H1 (cell line): Measurements from ENCODE around the gene COLEC12. TPM values are rescaled to one million over a fixed set of nuclear protein-coding genes. Genes with fewer than 3 reads are reported as not detected.

Source experiments
- CTCF ChIA-PET: fragments of 300-600 bp; sonication (Branson Sonifier 250); formaldehyde crosslinking; loops from one replicate; lab custom pipeline; 2021; ENCODE audit not compliant: partially characterized antibody; lab: Charles Lee
- POLR2A ChIA-PET: fragments of 300-600 bp; sonication (Branson Sonifier 250); formaldehyde crosslinking; loops from one replicate; lab custom pipeline; 2021; ENCODE audit warnings: inconsistent platforms; ENCODE audit not compliant: partially characterized antibody; lab: Charles Lee
- DNase-seq, 2 experiments: peaks; one replicate each; pipeline versions ENCODE4 v3.0.0 to v3.0.0-alpha.2; 2010 to 2022; ENCODE audit warnings: low spot score in 2 of 2, low read depth in 1 of 2, mixed read lengths in 1 of 2
- FAIRE-seq: peaks from 2 replicates; lab custom pipeline; 2011; peaks lifted over from hg19 to GRCh38; lab: Jason Lieb, UNC
- H2AFZ ChIP-seq: 2 replicates; pipeline ENCODE4 v1.8.1; 2012; ENCODE audit warnings: low read length, inconsistent platforms
- H2AK5ac ChIP-seq: 2 replicates; pipeline ENCODE4 v1.6.1; 2013; ENCODE audit warnings: low read depth, low read length
- H2BK120ac ChIP-seq: replicated peaks from 2 replicates; pipeline ENCODE3; 2013; ENCODE audit warnings: low read depth, low read length, inconsistent platforms
- H2BK12ac ChIP-seq: 2 replicates; pipeline ENCODE4 v1.6.1; 2013; ENCODE audit warnings: low read depth, low read length
- H2BK15ac ChIP-seq: 2 replicates; pipeline ENCODE4 v1.6.1; 2013; ENCODE audit warnings: low read length
- H2BK20ac ChIP-seq: 2 replicates; pipeline ENCODE4 v1.6.1; 2013; ENCODE audit warnings: low read length
- H2BK5ac ChIP-seq: 2 replicates; pipeline ENCODE4 v1.6.1; 2013; ENCODE audit warnings: low read depth, low read length
- H3K14ac ChIP-seq: 2 replicates; pipeline ENCODE4 v1.6.1; 2013; ENCODE audit warnings: inconsistent platforms; ENCODE audit not compliant: insufficient read length
- H3K18ac ChIP-seq: 2 replicates; pipeline ENCODE4 v1.6.1; 2013; ENCODE audit warnings: low read length; ENCODE audit errors: extremely low read depth
- H3K23ac ChIP-seq: 2 replicates; pipeline ENCODE4 v1.6.1; 2013; ENCODE audit warnings: inconsistent platforms; ENCODE audit not compliant: insufficient read length
- H3K23me2 ChIP-seq: 2 replicates; pipeline ENCODE4 v1.6.1; 2013; ENCODE audit warnings: low read depth, low read length
- H3K27ac ChIP-seq: 2 replicates; pipeline ENCODE4 v1.6.1; 2011; ENCODE audit warnings: low read depth, low read length, inconsistent platforms
- H3K27me3 ChIP-seq, 4 experiments: replicated peaks in 1 of 4; 1 replicate in 1 of 4; 2 replicates in 3 of 4; pipeline versions ENCODE4 v1.6.1 to v1.8.1; 2011 to 2013; ENCODE audit warnings: low read length in 3 of 4, mild to moderate bottlenecking in 3 of 4, inconsistent platforms in 2 of 4, mixed read lengths in 2 of 4, moderate library complexity in 1 of 4; ENCODE audit not compliant: control insufficient read depth in 3 of 4, insufficient read depth in 3 of 4; ENCODE audit errors: extremely low read depth in 1 of 4
- H3K36me3 ChIP-seq, 4 experiments: 2 replicates each; pipeline versions ENCODE4 v1.6.1 to v1.8.1; 2011 to 2013; ENCODE audit warnings: mild to moderate bottlenecking in 4 of 4, low read length in 3 of 4, moderate library complexity in 2 of 4, control low read depth in 1 of 4, inconsistent platforms in 1 of 4; ENCODE audit not compliant: insufficient read depth in 4 of 4, control insufficient read depth in 2 of 4
- H3K4ac ChIP-seq: replicated peaks from 2 replicates; pipeline ENCODE3; 2013; ENCODE audit warnings: low read length, low read depth, mixed read lengths, inconsistent platforms; ENCODE audit not compliant: insufficient read length
- H3K4me1 ChIP-seq, 4 experiments: replicated peaks in 1 of 4; 1 replicate in 1 of 4; 2 replicates in 3 of 4; pipeline versions ENCODE4 v1.6.1 to v1.8.1; 2011 to 2013; ENCODE audit warnings: low read length in 3 of 4, inconsistent platforms in 2 of 4, mixed read lengths in 1 of 4; ENCODE audit not compliant: insufficient read depth in 4 of 4, control insufficient read depth in 3 of 4
- H3K4me2 ChIP-seq, 2 experiments: 2 replicates each; pipeline versions ENCODE4 v1.6.1 to v1.8.1; 2011 to 2013; ENCODE audit warnings: low read depth in 2 of 2, low read length in 2 of 2, control low read depth in 1 of 2, inconsistent platforms in 1 of 2, mild to moderate bottlenecking in 1 of 2; ENCODE audit not compliant: insufficient read depth in 1 of 2
- H3K4me3 ChIP-seq, 4 experiments: fragments of 200-600, 300-600 bp in 1 of 4; sonication (generic), shearing (Covaris generic), sonication (Bioruptor Twin) in 1 of 4; 2 replicates each; pipeline versions ENCODE4 v1.5.1 to v1.8.1; 2011 to 2016; ENCODE audit warnings: low read length in 4 of 4, low read depth in 3 of 4, control low read depth in 2 of 4, inconsistent platforms in 2 of 4, mild to moderate bottlenecking in 2 of 4, mixed read lengths in 1 of 4, moderate library complexity in 1 of 4; ENCODE audit not compliant: insufficient read depth in 2 of 4; ENCODE audit errors: extremely low read depth in 1 of 4
- H3K56ac ChIP-seq: replicated peaks from 2 replicates; pipeline ENCODE3; 2013; ENCODE audit warnings: low read depth, mild to moderate bottlenecking, mixed read lengths, low read length, inconsistent platforms; ENCODE audit not compliant: insufficient read length
- H3K79me1 ChIP-seq: 2 replicates; pipeline ENCODE4 v1.6.1; 2013; ENCODE audit warnings: low read depth, low read length, control low read depth
- H3K79me2 ChIP-seq, 2 experiments: 2 replicates each; pipeline versions ENCODE4 v1.6.1 to v1.8.1; 2012 to 2013; ENCODE audit warnings: low read length in 2 of 2, mild to moderate bottlenecking in 2 of 2, inconsistent platforms in 1 of 2; ENCODE audit not compliant: insufficient read depth in 2 of 2, control insufficient read depth in 1 of 2
- H3K9ac ChIP-seq, 4 experiments: replicated peaks in 1 of 4; 1 replicate in 1 of 4; 2 replicates in 3 of 4; pipeline versions ENCODE4 v1.6.1 to v1.8.1; 2011 to 2013; ENCODE audit warnings: low read depth in 3 of 4, low read length in 3 of 4, control low read depth in 2 of 4, mild to moderate bottlenecking in 2 of 4, moderate library complexity in 2 of 4, inconsistent platforms in 1 of 4; ENCODE audit errors: extremely low read depth in 1 of 4
- H3K9me3 ChIP-seq, 2 experiments: 2 replicates each; pipeline versions ENCODE4 v1.6.1 to v1.8.1; 2012 to 2013; ENCODE audit warnings: mild to moderate bottlenecking in 2 of 2, moderate library complexity in 2 of 2, control low read depth in 1 of 2, inconsistent platforms in 1 of 2, low read depth in 1 of 2, low read length in 1 of 2, mixed read lengths in 1 of 2; ENCODE audit not compliant: insufficient read depth in 2 of 2
- H4K20me1 ChIP-seq, 2 experiments: replicated peaks in 1 of 2; 2 replicates each; pipeline versions ENCODE3 to v1.8.1; 2011 to 2013; ENCODE audit warnings: inconsistent platforms in 2 of 2, low read length in 2 of 2, mild to moderate bottlenecking in 1 of 2; ENCODE audit not compliant: insufficient read depth in 2 of 2, control insufficient read depth in 1 of 2
- H4K5ac ChIP-seq: 2 replicates; pipeline ENCODE4 v1.6.1; 2013; ENCODE audit warnings: low read length, low read depth, mixed read lengths, inconsistent platforms; ENCODE audit not compliant: insufficient read length
- H4K8ac ChIP-seq: 2 replicates; pipeline ENCODE4 v1.8.0; 2013; ENCODE audit warnings: mild to moderate bottlenecking, moderate library complexity, low read length, inconsistent platforms; ENCODE audit not compliant: insufficient read depth; ENCODE audit errors: extremely low read depth
- H4K91ac ChIP-seq: replicated peaks from 2 replicates; pipeline ENCODE3; 2013; ENCODE audit warnings: low read length, mixed read lengths, inconsistent platforms; ENCODE audit not compliant: insufficient read length
- ATF3 ChIP-seq: IDR thresholded peaks from 2 replicates; pipeline ENCODE4 v1.6.1; 2011; ENCODE audit warnings: low read depth, mild to moderate bottlenecking, low read length; ENCODE audit not compliant: insufficient read depth
- CHD2 ChIP-seq: IDR thresholded peaks from 2 replicates; pipeline ENCODE4 v1.6.1; 2012; ENCODE audit warnings: low read length, improper control_type of control experiment
- GABPA ChIP-seq: IDR thresholded peaks from 2 replicates; pipeline ENCODE4 v1.6.1; 2011; ENCODE audit warnings: mild to moderate bottlenecking, low read length, moderate library complexity, borderline replicate concordance; ENCODE audit not compliant: insufficient read depth
- JUND ChIP-seq: IDR thresholded peaks from 2 replicates; pipeline ENCODE4 v1.6.1; 2011; ENCODE audit warnings: mild to moderate bottlenecking, improper control_type of control experiment, low read length
- MAFK ChIP-seq: IDR thresholded peaks from 2 replicates; pipeline ENCODE4 v1.6.1; 2012; ENCODE audit warnings: low read depth, mild to moderate bottlenecking, improper control_type of control experiment, low read length
- POLR2A ChIP-seq, 2 experiments: IDR thresholded peaks; 1 replicate in 1 of 2; 2 replicates in 1 of 2; pipeline ENCODE4 v1.6.1; 2011; ENCODE audit warnings: low read depth in 2 of 2, low read length in 2 of 2, mild to moderate bottlenecking in 2 of 2; ENCODE audit errors: control extremely low read depth in 1 of 2
- RFX5 ChIP-seq: IDR thresholded peaks from 2 replicates; pipeline ENCODE4 v1.6.1; 2011; ENCODE audit warnings: low read depth, low read length, improper control_type of control experiment, borderline replicate concordance
- TBP ChIP-seq: IDR thresholded peaks from 2 replicates; pipeline ENCODE4 v1.6.1; 2011; ENCODE audit warnings: low read depth, low read length, improper control_type of control experiment
- YY1 ChIP-seq: IDR thresholded peaks from 2 replicates; pipeline ENCODE4 v1.6.1; 2011; ENCODE audit warnings: low read depth, mild to moderate bottlenecking, low read length
- WGBS, 2 experiments: shearing (Covaris generic) in 1 of 2; methylation state at CpG; one replicate each; pipeline versions ENCODE4 v1.1.6 to v1.1.7; 2013 to 2015; ENCODE audit warnings: low lambda C conversion rate in 2 of 2, mixed read lengths in 2 of 2, inconsistent platforms in 1 of 2, low coverage in 1 of 2, missing lambda C conversion rate in 1 of 2; ENCODE audit not compliant: insufficient replicate concordance in 2 of 2, insufficient coverage in 1 of 2, insufficient read length in 1 of 2; ENCODE audit errors: extremely low coverage in 1 of 2, missing lambda C conversion rate in 1 of 2; 5-methylcytosine and 5-hydroxymethylcytosine counted together
- polyA plus RNA-seq, 7 experiments: library from polyadenylated mRNA; depleted of rRNA in 3 of 7; stranded (reverse) in 5 of 7; unstranded in 2 of 7; fragments of >200 nt in 5 of 7; fragments of 200-250 nt in 2 of 7; gene quantifications; 1 replicate in 5 of 7; 2 replicates in 1 of 7; 4 replicates in 1 of 7; pipeline versions ENCODE4 v1.2.1 to v1.2.3, GENCODE V29; 2011 to 2013; ENCODE audit warnings: missing spikeins in 2 of 7, mixed read lengths in 2 of 7
- total RNA-seq: library from RNA; stranded (reverse); fragmentation: NEBNext Ultra II Directional; extraction: Animal tissue kit (Norgen Biotek cat#: 25700); gene quantifications from 2 replicates; pipeline ENCODE4 v1.2.1, GENCODE V29; 2021

The COLEC12 gene
- total and polyA plus RNA-seq, 2 of the 8 experiments (the other 6 are each of a cell fraction or from before 2014, with no cell fraction given) = 0.44 to 2.3 TPM

GRCh38 chr18:495452-495851, 5.0 kb downstream of the COLEC12 start:
- FAIRE-seq (no peak), DNase-seq (no peak)
- Histone ChIP-seq H4K8ac (no peak overlapping the region), H3K27me3 (peaks cover 18 to 22% (median 21%) of the 10 kb centered on the region in 4 experiments), H3K36me3 (peaks cover 0 to 3% (median 0%) of the 10 kb centered on the region in 4 experiments; a peak in 1 of 8 replicates), H2BK15ac (no peak overlapping the region), H3K4ac (no peak overlapping the region), H3K4me1 (peaks cover 0 to 8% (median 4%) of the 10 kb centered on the region in 4 experiments; a peak in 2 of 7 replicates), H3K4me3 (no peak overlapping the region), H3K23ac (no peak overlapping the region), H2BK20ac (no peak overlapping the region), H2AK5ac (no peak overlapping the region), H2BK5ac (no peak overlapping the region), H3K18ac (no peak overlapping the region), H3K14ac (no peak overlapping the region), H2BK120ac (no peak overlapping the region), H3K79me2 (no peaks in the 10 kb centered on the region), H3K56ac (no peak overlapping the region), H4K5ac (no peak overlapping the region), H3K79me1 (no peaks in the 10 kb centered on the region), H3K4me2 (no peak overlapping the region), H3K9me3 (no peaks in the 10 kb centered on the region), H4K20me1 (no peaks in the 10 kb centered on the region), H3K9ac (no peak overlapping the region), H4K91ac (no peak overlapping the region), H3K23me2 (peaks cover 13% of the 10 kb centered on the region), H2BK12ac (0 out of 2 replicates have a peak overlapping the region, but pooled peaks have one; percentile 22), H2AFZ (no peak overlapping the region), H3K27ac (no peak overlapping the region)
- POLR2A ChIA-PET = interaction anchor here (1.1 kb wide), 1 partner anchor 22 kb away, joined by 3 read pairs; no protein-coding TSS in a partner anchor
- TF ChIP-seq JUND (no peak), MAFK (no peak), RFX5 (no peak), ATF3 (no peak), TBP (no peak), CHD2 (no peak), POLR2A (IDR thresholded peaks at IDR 0.05; ENCODE audit: control extremely low read depth in 1 of 2, low read depth in 2 of 2, low read length in 2 of 2) (no peak), GABPA (no peak), YY1 (no peak)
- CTCF ChIA-PET = interaction anchor here (0.9 to 3.9 kb wide), 16 partner anchors 9 to 203 kb away, joined by 3 to 17 read pairs (median 4); no protein-coding TSS in a partner anchor
- 90% methylated on average over 7 of the region's 7 CpGs; no CpG with 5 or more reads in 1 of the 2 experiments for WGBS, 2 experiments
